Measurements from ENCODE around the gene WFDC1. TPM values are rescaled to one million over a fixed set of nuclear protein-coding genes. Genes with fewer than 3 reads are reported as not detected.

WFDC1 gene
- total and polyA plus RNA-seq, 2 experiments from 2014 or later = 0.76 to 0.95 TPM

DNA sequence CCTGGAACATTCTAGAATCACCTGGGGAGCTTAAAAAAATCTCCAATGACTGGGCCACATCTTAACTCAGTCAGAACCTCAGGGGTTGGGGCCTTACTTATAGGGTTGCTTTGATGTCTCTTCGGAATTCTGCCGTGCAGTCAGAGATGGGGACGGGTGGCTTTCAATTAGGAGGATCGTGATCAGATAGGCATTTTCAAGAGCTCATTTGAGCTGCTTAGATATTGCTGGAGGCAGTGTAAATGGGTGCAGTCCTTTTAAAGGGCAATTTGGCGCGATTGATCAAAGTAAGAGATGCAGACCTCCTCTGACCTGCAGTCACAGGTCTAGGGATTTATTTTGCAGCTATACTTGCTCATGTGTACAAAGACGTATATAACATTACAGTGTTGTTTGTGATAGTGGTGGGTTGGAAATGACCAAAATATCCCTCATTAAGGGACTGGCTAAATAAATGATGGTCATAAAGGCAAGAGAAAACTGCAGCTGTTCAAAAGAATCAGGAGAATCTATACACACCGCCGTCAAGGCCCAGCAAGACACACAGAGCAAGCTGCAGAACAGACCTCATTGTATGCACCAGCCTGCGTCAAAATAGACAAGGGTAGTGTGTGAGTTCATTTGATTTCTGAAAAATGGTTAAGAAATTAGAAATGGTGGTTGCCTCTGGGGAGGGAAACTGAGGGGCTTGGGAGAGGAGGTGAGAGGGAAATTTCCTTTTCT, 48.6 kb upstream of the WFDC1 start:
- H3K4me1 Mint-ChIP-seq = no peaks in the 10 kb centered on the region
- H3K27me3 ChIP-seq (ENCODE audit: insufficient read depth) = no peaks in the 10 kb centered on the region
- TF ChIP-seq, protein P1, sequence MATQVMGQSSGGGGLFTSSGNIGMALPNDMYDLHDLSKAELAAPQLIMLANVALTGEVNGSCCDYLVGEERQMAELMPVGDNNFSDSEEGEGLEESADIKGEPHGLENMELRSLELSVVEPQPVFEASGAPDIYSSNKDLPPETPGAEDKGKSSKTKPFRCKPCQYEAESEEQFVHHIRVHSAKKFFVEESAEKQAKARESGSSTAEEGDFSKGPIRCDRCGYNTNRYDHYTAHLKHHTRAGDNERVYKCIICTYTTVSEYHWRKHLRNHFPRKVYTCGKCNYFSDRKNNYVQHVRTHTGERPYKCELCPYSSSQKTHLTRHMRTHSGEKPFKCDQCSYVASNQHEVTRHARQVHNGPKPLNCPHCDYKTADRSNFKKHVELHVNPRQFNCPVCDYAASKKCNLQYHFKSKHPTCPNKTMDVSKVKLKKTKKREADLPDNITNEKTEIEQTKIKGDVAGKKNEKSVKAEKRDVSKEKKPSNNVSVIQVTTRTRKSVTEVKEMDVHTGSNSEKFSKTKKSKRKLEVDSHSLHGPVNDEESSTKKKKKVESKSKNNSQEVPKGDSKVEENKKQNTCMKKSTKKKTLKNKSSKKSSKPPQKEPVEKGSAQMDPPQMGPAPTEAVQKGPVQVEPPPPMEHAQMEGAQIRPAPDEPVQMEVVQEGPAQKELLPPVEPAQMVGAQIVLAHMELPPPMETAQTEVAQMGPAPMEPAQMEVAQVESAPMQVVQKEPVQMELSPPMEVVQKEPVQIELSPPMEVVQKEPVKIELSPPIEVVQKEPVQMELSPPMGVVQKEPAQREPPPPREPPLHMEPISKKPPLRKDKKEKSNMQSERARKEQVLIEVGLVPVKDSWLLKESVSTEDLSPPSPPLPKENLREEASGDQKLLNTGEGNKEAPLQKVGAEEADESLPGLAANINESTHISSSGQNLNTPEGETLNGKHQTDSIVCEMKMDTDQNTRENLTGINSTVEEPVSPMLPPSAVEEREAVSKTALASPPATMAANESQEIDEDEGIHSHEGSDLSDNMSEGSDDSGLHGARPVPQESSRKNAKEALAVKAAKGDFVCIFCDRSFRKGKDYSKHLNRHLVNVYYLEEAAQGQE (IDR thresholded peaks at IDR 0.05; ENCODE audit: unreplicated experiment) = no peak
- no peak for TF ChIP-seq EZH2phosphoT487 (IDR thresholded peaks at IDR 0.05; ENCODE audit: unreplicated experiment)
- TF ChIP-seq ZNF114 (CRISPR knock-in tag; IDR thresholded peaks at IDR 0.05) = no peak
- TF ChIP-seq, protein P2, sequence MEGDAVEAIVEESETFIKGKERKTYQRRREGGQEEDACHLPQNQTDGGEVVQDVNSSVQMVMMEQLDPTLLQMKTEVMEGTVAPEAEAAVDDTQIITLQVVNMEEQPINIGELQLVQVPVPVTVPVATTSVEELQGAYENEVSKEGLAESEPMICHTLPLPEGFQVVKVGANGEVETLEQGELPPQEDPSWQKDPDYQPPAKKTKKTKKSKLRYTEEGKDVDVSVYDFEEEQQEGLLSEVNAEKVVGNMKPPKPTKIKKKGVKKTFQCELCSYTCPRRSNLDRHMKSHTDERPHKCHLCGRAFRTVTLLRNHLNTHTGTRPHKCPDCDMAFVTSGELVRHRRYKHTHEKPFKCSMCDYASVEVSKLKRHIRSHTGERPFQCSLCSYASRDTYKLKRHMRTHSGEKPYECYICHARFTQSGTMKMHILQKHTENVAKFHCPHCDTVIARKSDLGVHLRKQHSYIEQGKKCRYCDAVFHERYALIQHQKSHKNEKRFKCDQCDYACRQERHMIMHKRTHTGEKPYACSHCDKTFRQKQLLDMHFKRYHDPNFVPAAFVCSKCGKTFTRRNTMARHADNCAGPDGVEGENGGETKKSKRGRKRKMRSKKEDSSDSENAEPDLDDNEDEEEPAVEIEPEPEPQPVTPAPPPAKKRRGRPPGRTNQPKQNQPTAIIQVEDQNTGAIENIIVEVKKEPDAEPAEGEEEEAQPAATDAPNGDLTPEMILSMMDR (conservative IDR thresholded peaks at IDR 0.05; ENCODE audit: low read depth in 2 of 2) = no peak
- no peak for TF ChIP-seq ZNF331 (CRISPR knock-in tag; IDR thresholded peaks at IDR 0.05; ENCODE audit: low read depth)
- TF ChIP-seq, protein P3, sequence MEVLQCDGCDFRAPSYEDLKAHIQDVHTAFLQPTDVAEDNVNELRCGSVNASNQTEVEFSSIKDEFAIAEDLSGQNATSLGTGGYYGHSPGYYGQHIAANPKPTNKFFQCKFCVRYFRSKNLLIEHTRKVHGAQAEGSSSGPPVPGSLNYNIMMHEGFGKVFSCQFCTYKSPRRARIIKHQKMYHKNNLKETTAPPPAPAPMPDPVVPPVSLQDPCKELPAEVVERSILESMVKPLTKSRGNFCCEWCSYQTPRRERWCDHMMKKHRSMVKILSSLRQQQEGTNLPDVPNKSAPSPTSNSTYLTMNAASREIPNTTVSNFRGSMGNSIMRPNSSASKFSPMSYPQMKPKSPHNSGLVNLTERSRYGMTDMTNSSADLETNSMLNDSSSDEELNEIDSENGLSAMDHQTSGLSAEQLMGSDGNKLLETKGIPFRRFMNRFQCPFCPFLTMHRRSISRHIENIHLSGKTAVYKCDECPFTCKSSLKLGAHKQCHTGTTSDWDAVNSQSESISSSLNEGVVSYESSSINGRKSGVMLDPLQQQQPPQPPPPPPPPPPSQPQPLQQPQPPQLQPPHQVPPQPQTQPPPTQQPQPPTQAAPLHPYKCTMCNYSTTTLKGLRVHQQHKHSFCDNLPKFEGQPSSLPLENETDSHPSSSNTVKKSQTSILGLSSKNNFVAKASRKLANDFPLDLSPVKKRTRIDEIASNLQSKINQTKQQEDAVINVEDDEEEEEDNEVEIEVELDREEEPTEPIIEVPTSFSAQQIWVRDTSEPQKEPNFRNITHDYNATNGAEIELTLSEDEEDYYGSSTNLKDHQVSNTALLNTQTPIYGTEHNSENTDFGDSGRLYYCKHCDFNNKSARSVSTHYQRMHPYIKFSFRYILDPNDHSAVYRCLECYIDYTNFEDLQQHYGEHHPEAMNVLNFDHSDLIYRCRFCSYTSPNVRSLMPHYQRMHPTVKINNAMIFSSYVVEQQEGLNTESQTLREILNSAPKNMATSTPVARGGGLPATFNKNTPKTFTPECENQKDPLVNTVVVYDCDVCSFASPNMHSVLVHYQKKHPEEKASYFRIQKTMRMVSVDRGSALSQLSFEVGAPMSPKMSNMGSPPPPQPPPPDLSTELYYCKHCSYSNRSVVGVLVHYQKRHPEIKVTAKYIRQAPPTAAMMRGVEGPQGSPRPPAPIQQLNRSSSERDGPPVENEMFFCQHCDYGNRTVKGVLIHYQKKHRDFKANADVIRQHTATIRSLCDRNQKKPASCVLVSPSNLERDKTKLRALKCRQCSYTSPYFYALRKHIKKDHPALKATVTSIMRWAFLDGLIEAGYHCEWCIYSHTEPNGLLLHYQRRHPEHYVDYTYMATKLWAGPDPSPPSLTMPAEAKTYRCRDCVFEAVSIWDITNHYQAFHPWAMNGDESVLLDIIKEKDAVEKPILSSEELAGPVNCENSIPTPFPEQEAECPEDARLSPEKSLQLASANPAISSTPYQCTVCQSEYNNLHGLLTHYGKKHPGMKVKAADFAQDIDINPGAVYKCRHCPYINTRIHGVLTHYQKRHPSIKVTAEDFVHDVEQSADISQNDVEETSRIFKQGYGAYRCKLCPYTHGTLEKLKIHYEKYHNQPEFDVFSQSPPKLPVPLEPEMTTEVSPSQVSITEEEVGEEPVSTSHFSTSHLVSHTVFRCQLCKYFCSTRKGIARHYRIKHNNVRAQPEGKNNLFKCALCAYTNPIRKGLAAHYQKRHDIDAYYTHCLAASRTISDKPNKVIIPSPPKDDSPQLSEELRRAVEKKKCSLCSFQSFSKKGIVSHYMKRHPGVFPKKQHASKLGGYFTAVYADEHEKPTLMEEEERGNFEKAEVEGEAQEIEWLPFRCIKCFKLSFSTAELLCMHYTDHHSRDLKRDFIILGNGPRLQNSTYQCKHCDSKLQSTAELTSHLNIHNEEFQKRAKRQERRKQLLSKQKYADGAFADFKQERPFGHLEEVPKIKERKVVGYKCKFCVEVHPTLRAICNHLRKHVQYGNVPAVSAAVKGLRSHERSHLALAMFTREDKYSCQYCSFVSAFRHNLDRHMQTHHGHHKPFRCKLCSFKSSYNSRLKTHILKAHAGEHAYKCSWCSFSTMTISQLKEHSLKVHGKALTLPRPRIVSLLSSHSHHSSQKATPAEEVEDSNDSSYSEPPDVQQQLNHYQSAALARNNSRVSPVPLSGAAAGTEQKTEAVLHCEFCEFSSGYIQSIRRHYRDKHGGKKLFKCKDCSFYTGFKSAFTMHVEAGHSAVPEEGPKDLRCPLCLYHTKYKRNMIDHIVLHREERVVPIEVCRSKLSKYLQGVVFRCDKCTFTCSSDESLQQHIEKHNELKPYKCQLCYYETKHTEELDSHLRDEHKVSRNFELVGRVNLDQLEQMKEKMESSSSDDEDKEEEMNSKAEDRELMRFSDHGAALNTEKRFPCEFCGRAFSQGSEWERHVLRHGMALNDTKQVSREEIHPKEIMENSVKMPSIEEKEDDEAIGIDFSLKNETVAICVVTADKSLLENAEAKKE (CRISPR knock-in tag; IDR thresholded peaks at IDR 0.05) = no peak
- H3K27me3 Mint-ChIP-seq (ENCODE audit: insufficient read depth, low read depth, poor library complexity) = peaks cover 2% of the 10 kb centered on the region
- no peak for DNase-seq (ENCODE audit: low spot score)
- H3K4me3 ChIP-seq = no peak overlapping the region
- H3K27ac Mint-ChIP-seq = no peak overlapping the region
- no peak overlapping the region for H3K4me3 Mint-ChIP-seq
- H4K20me1 ChIP-seq (replicated peaks; ENCODE audit: insufficient read depth) = no peaks in the 10 kb centered on the region
- no peak overlapping the region for H3K27ac ChIP-seq (ENCODE audit: low read depth)
- H3K4me2 ChIP-seq = no peak overlapping the region
- H3K4me1 ChIP-seq (ENCODE audit: insufficient read depth) = no peaks in the 10 kb centered on the region
- peaks cover 11% of the 10 kb centered on the region for H3K9me3 Mint-ChIP-seq
- 0 out of 2 replicates have a peak, but pooled peaks cover 2% of the 10 kb centered on the region for H3K9me2 ChIP-seq (ENCODE audit: insufficient read depth)
- no peak overlapping the region for H2AFZ ChIP-seq
- no peaks in the 10 kb centered on the region for H3K36me3 ChIP-seq (ENCODE audit: insufficient read depth)
- no peaks in the 10 kb centered on the region for H3F3A ChIP-seq (replicated peaks; ENCODE audit: low read depth)
- no peak for ATAC-seq
- no peaks in the 10 kb centered on the region for H3K79me2 ChIP-seq (replicated peaks; ENCODE audit: insufficient read depth)
- H3K36me3 Mint-ChIP-seq (ENCODE audit: low read depth) = no peaks in the 10 kb centered on the region
